Coronary artery (tissue), 2 donors: Measurements from ENCODE around the gene ARAF.
A peak's percentile ranks its signal among the peaks of the same experiment; 100 is the strongest.

Source experiments
- DNase-seq: peaks from one replicate; pipeline ENCODE4 v3.0.0-alpha.2; 2017; ENCODE audit warnings: low spot score
- H3K27ac ChIP-seq, 2 donors: fragments of 200-600 bp; sonication (generic); one replicate each; pipeline ENCODE4 v1.5.1; 2016 to 2019
- H3K4me3 ChIP-seq: fragments of 200-600 bp; sonication (generic); 2 replicates; pipeline ENCODE4 v1.5.1; 2016; ENCODE audit warnings: mild to moderate bottlenecking, moderate library complexity
- TF ChIP-seq, protein P1 (sequence below): fragments of 200-600 bp; sonication (generic); IDR thresholded peaks from one replicate; pipeline ENCODE4 v1.5.1; 2019; ENCODE audit warnings: antibody characterized with exemption

Gene ARAF

DNA sequence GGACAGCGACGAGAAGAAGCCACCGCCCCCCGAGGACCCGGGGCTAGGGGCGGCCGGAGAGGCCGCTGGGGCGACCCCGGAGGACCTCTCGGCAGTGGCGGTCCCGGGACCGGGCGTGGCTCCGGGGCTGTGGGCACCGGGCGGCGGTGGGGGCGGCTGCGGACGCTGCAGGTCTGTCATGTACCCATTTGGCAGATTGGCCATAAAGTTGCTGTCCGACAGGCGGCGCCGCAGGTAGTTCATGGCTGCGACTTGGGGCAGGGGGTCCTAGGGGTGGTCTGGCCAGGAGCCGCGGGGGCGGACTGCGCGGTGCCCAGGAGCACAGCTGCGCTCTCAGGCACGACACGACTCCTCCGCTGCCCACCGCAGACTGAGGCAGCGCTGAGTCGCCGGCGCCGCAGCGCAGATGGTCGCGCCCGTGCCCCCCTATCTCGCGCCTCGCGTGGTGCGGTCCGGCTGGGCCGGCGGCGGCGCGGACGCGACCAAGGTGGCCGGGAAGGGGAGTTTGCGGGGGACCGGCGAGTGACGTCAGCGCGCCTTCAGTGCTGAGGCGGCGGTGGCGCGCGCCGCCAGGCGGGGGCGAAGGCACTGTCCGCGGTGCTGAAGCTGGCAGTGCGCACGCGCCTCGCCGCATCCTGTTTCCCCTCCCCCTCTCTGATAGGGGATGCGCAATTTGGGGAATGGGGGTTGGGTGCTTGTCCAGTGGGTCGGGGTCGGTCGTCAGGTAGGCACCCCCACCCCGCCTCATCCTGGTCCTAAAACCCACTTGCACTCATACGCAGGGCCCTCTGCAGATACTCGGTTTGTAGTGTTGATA, 58.7 kb downstream of the ARAF start, which contains the start of gene SYN1:
SYN1 (minus strand) TSS at position 372 of the 817 bp plus-strand sequence; CDS start at position 243, 129 bp downstream.
- Histone ChIP-seq H3K27ac (no peak within 1 kb of the TSS), H3K4me3 (peak within 1 kb of the TSS; percentile 67)
- TF ChIP-seq, protein P1, sequence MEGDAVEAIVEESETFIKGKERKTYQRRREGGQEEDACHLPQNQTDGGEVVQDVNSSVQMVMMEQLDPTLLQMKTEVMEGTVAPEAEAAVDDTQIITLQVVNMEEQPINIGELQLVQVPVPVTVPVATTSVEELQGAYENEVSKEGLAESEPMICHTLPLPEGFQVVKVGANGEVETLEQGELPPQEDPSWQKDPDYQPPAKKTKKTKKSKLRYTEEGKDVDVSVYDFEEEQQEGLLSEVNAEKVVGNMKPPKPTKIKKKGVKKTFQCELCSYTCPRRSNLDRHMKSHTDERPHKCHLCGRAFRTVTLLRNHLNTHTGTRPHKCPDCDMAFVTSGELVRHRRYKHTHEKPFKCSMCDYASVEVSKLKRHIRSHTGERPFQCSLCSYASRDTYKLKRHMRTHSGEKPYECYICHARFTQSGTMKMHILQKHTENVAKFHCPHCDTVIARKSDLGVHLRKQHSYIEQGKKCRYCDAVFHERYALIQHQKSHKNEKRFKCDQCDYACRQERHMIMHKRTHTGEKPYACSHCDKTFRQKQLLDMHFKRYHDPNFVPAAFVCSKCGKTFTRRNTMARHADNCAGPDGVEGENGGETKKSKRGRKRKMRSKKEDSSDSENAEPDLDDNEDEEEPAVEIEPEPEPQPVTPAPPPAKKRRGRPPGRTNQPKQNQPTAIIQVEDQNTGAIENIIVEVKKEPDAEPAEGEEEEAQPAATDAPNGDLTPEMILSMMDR, result no peak
- DNase-seq, result no peak

DNA sequence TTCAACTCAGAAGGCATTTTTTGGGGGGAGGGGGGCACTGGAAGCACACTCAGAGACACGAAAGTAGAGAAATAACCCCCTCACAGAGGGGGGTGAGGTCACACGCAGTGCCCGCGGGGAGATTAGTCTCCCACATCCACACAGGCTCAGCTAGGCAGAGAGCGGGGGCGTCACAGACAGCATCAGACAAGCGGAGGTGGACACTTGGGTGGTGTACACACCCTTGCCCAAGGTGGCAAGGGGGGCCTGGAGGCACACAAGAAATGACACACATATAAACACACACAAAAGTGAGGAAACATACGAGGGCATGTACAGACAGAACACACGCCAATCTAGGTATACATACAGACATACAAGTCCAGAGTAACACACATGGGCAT, 59.3 kb downstream of the ARAF start:
- DNase-seq, result no peak
- no peak overlapping the region for H3K27ac ChIP-seq
- TF ChIP-seq, protein P1, result no peak
- no peak overlapping the region for H3K4me3 ChIP-seq
